ENCODE results near the gene TMEM233.

- TF ChIP-seq EZH2 (IDR thresholded peaks at IDR 0.05) (no peak), POLR2AphosphoS5 (IDR thresholded peaks at IDR 0.05; ENCODE audit: borderline replicate concordance, low read depth, low read length) (no peak)
Measured at GRCh38 chr12:119627019-119627643, 33.6 kb downstream of the TMEM233 start.

Measured in SK-N-MC (cell line).